SU-DHL-6 (cell line): ENCODE data around the gene TLK1.

Source experiments
- H2AFZ ChIP-seq: fragments of 200-600 bp; sonication (generic); 2 replicates; pipeline ENCODE4 v1.6.1; 2014; ENCODE audit warnings: low read depth, mild to moderate bottlenecking, moderate library complexity, mixed read lengths, antibody characterized with exemption, low read length; ENCODE audit not compliant: severe bottlenecking
- H3F3A ChIP-seq: fragments of 200-600 bp; shearing (Covaris generic); 2 replicates; pipeline ENCODE4 v1.6.0; 2016; ENCODE audit warnings: antibody characterized with exemption, mild to moderate bottlenecking; ENCODE audit not compliant: insufficient read depth
- H3K27ac ChIP-seq: fragments of 200-600 bp; sonication (generic); 2 replicates; pipeline ENCODE4 v1.5.1; 2016; ENCODE audit warnings: low read depth, mild to moderate bottlenecking, low read length, moderate library complexity, mixed read lengths
- H3K27me3 ChIP-seq: fragments of 200-600 bp; sonication (generic), shearing (Covaris generic); 2 replicates; pipeline ENCODE4 v1.6.0; 2014; ENCODE audit warnings: mild to moderate bottlenecking, low read length
- H3K36me3 ChIP-seq: fragments of 200-600 bp; sonication (generic); 2 replicates; pipeline ENCODE4 v1.6.1; 2014; ENCODE audit warnings: mild to moderate bottlenecking, low read length, mixed read lengths
- H3K4me2 ChIP-seq: fragments of 300-600, 200-600 bp; shearing (Covaris generic), sonication (generic); 2 replicates; pipeline ENCODE4 v1.6.0; 2014; ENCODE audit warnings: low read length, low read depth, mild to moderate bottlenecking; ENCODE audit not compliant: poor library complexity, severe bottlenecking
- H3K4me3 ChIP-seq: fragments of 200-600 bp; sonication (generic); 2 replicates; pipeline ENCODE4 v1.5.1; 2014; ENCODE audit warnings: antibody characterized with exemption, low read length, mild to moderate bottlenecking, mixed read lengths; ENCODE audit not compliant: insufficient read depth, poor library complexity, severe bottlenecking
- H3K79me2 ChIP-seq: fragments of 200-600 bp; sonication (generic); 2 replicates; pipeline ENCODE4 v1.6.1; 2014; ENCODE audit warnings: mild to moderate bottlenecking, low read length, moderate library complexity; ENCODE audit not compliant: insufficient read depth
- H3K9ac ChIP-seq: fragments of 200-600 bp; sonication (generic); 2 replicates; pipeline ENCODE4 v1.7.0; 2014; ENCODE audit warnings: mild to moderate bottlenecking, low read length
- H3K9me2 ChIP-seq: fragments of 200-600 bp; sonication (generic); replicated peaks from 2 replicates; pipeline ENCODE4 v1.6.1; 2014; ENCODE audit warnings: low read length; ENCODE audit not compliant: insufficient read depth
- H3K9me3 ChIP-seq: fragments of 200-600 bp; sonication (generic); 2 replicates; pipeline ENCODE4 v1.6.1; 2014; ENCODE audit warnings: low read length, mixed read lengths; ENCODE audit not compliant: insufficient read depth
- H4K20me1 ChIP-seq: fragments of 200-600 bp; sonication (generic); 2 replicates; pipeline ENCODE4 v1.6.1; 2014; ENCODE audit warnings: low read depth, mild to moderate bottlenecking, antibody characterized with exemption, low read length, moderate library complexity, mixed read lengths
- CTCF ChIP-seq: fragments of 200-600 bp; sonication (generic); IDR thresholded peaks from one replicate; pipeline ENCODE4 v1.5.1; 2017; ENCODE audit warnings: antibody characterized with exemption, mild to moderate bottlenecking, low read length, moderate library complexity; ENCODE audit not compliant: insufficient read depth, poor library complexity, severe bottlenecking
- EZH2phosphoT487 ChIP-seq: fragments of 200-600 bp; sonication (generic), shearing (Covaris generic); conservative IDR thresholded peaks from 2 replicates; pipeline ENCODE4 v1.6.1; 2018; ENCODE audit warnings: mild to moderate bottlenecking, antibody characterized with exemption, low read length, moderate library complexity, mixed read lengths

TLK1 gene

GRCh38 chr2:171149986-171150693 lies 10.6 kb downstream of the TLK1 start:
- Histone ChIP-seq H2AFZ (no peak overlapping the region), H3K36me3 (peaks cover 3% of the 10 kb centered on the region; the same call in 1 of the 2 replicates), H3K9ac (no peak overlapping the region), H3K27ac (no peak overlapping the region), H3K9me3 (no peaks in the 10 kb centered on the region), H3K27me3 (no peaks in the 10 kb centered on the region), H3K9me2 (no peaks in the 10 kb centered on the region), H3K4me2 (no peak overlapping the region), H3K79me2 (peaks cover 100% of the 10 kb centered on the region), H3K4me3 (no peak overlapping the region), H3F3A (peaks cover 31% of the 10 kb centered on the region), H4K20me1 (peaks cover 82% of the 10 kb centered on the region)
- TF ChIP-seq EZH2phosphoT487 = no peak
- no peak for TF ChIP-seq CTCF

- no peaks in the 10 kb centered on the region for H3K27me3 ChIP-seq
- TF ChIP-seq CTCF (no peak), EZH2phosphoT487 (no peak)
- H2AFZ ChIP-seq = no peak overlapping the region
- peaks cover 82% of the 10 kb centered on the region for H4K20me1 ChIP-seq
- H3K79me2 ChIP-seq = peaks cover 100% of the 10 kb centered on the region
- peaks cover 31% of the 10 kb centered on the region for H3F3A ChIP-seq
- no peak overlapping the region for H3K27ac ChIP-seq
- H3K4me3 ChIP-seq = no peak overlapping the region
- no peaks in the 10 kb centered on the region for H3K9me3 ChIP-seq
- H3K4me2 ChIP-seq = no peak overlapping the region
- no peak overlapping the region for H3K9ac ChIP-seq
- no peaks in the 10 kb centered on the region for H3K9me2 ChIP-seq
- peaks cover 3% of the 10 kb centered on the region; the same call in 1 of the 2 replicates for H3K36me3 ChIP-seq
These were observed 11.3 kb downstream of the TLK1 start for GRCh38 chr2:171149171-171149938.

- Histone ChIP-seq H3K27me3 (no peaks in the 10 kb centered on the region), H3K79me2 (peaks cover 100% of the 10 kb centered on the region), H2AFZ (no peak overlapping the region), H4K20me1 (peaks cover 84% of the 10 kb centered on the region), H3F3A (peaks cover 31% of the 10 kb centered on the region), H3K4me2 (peak overlapping the region; percentile 0), H3K36me3 (no peaks in the 10 kb centered on the region; the same call in 1 of the 2 replicates), H3K9me2 (no peaks in the 10 kb centered on the region), H3K27ac (no peak overlapping the region), H3K9ac (no peak overlapping the region), H3K4me3 (no peak overlapping the region), H3K9me3 (no peaks in the 10 kb centered on the region)
- TF ChIP-seq EZH2phosphoT487 (no peak), CTCF (no peak)
These were observed 13.6 kb downstream of the TLK1 start for GRCh38 chr2:171147081-171147480.
